Testis (tissue), 3 donors: ENCODE data around the gene PLB1. TPM values are rescaled to one million over a fixed set of nuclear protein-coding genes. Genes with fewer than 3 reads are reported as not detected.
A peak's percentile ranks its signal among the peaks of the same experiment; 100 is the strongest.

Experiments used
- DNase-seq: peaks from one replicate; pipeline ENCODE4 v3.0.0-alpha.2; 2019
- H3K27ac ChIP-seq, 2 donors: fragments of 200-600 bp; sonication (generic); one replicate each; pipeline ENCODE4 v1.5.1; 2019
- H3K27me3 ChIP-seq: fragments of 200-600 bp; sonication (generic); one replicate; pipeline ENCODE4 v1.5.1; 2019
- H3K36me3 ChIP-seq: fragments of 200-600 bp; sonication (generic); one replicate; pipeline ENCODE4 v1.5.1; 2017; ENCODE audit warnings: low read depth; ENCODE audit errors: missing control alignments
- H3K4me1 ChIP-seq: fragments of 200-600 bp; sonication (generic); one replicate; pipeline ENCODE4 v1.5.1; 2019
- H3K4me3 ChIP-seq, 2 donors: fragments of 200-600 bp; sonication (generic); one replicate each; pipeline ENCODE4 v1.5.1; 2017 to 2019
- H3K9me3 ChIP-seq: fragments of 200-600 bp; sonication (generic); one replicate; pipeline ENCODE4 v1.5.1; 2017
- CTCF ChIP-seq, 3 experiments: fragments of 450-650 bp in 2 of 3; fragments of 200-600 bp in 1 of 3; sonication (generic) in 1 of 3; IDR thresholded peaks; one replicate each; pipeline ENCODE4 v1.5.1; 2016 to 2019; ENCODE audit warnings: antibody characterized with exemption in 3 of 3, mild to moderate bottlenecking in 2 of 3, moderate library complexity in 1 of 3
- POLR2A ChIP-seq: fragments of 450-650 bp; IDR thresholded peaks from one replicate; pipeline ENCODE4 v1.6.1; 2017; ENCODE audit warnings: antibody characterized with exemption, mild to moderate bottlenecking, moderate library complexity
- WGBS, 2 donors: methylation state at CpG; one replicate each; pipeline ENCODE4 v1.1.5; 2018; 5-methylcytosine and 5-hydroxymethylcytosine counted together
- intact Hi-C: fragments of 100-400 bp; cut with DNase I; formaldehyde crosslinking; loops from one replicate; pipeline ENCODE4 v1.15.1; 2023; ENCODE audit warnings: low total_unique reads
- polyA plus RNA-seq: library from polyadenylated mRNA; stranded (reverse); fragments of 350-450 nt; fragmentation: Illumina TruSeq; extraction: RNeasy Lipid Tissue Mini Kit (QIAGEN cat#74804); gene quantifications from one replicate; pipeline ENCODE4 v1.2.3, GENCODE V29; 2014; ENCODE audit warnings: low read depth, low replicate concordance; ENCODE audit not compliant: insufficient read depth
- total RNA-seq, 2 donors: library from RNA; depleted of rRNA; stranded (reverse); fragments of >200 nt; gene quantifications; one replicate each; pipeline ENCODE4 v1.2.3, GENCODE V29; 2016

Gene PLB1
- total and polyA plus RNA-seq, 3 donors from 2014 or later: 7.6 to 10.9 (median 10.4) TPM

- Histone ChIP-seq H3K36me3 (no peaks in the 10 kb centered on the region), H3K9me3 (no peaks in the 10 kb centered on the region), H3K27me3 (no peaks in the 10 kb centered on the region), H3K4me1 (peaks cover 59% of the 10 kb centered on the region), H3K27ac (peak overlapping the region; percentile 92 to 94), H3K4me3 (no peak overlapping the region)
- 66 to 70% methylated on average over 2 of the region's 2 CpGs for WGBS, 2 donors
- TF ChIP-seq CTCF (IDR thresholded peaks at IDR 0.05): no peak
- TF ChIP-seq POLR2A: no peak
- intact Hi-C loops: loop anchor here (10.0 kb wide), 1 partner anchor 130 kb away; the partner anchor contains the start of gene PPP1CB
- DNase-seq: no peak
Observed at GRCh38 chr2:28624436-28624792, 128.6 kb downstream of the PLB1 start.

GRCh38 chr2:28624793-28625701 is 129.2 kb downstream of the PLB1 start:
- peaks cover 59% of the 10 kb centered on the region for H3K4me1 ChIP-seq
- DNase-seq: peak; percentile 73
- intact Hi-C loops: loop anchor here (10.0 kb wide), 1 partner anchor 130 kb away; the partner anchor contains the start of gene PPP1CB
- H3K9me3 ChIP-seq: no peaks in the 10 kb centered on the region
- peak overlapping the region; percentile 92 to 94 for H3K27ac ChIP-seq
- TF ChIP-seq CTCF (IDR thresholded peaks at IDR 0.05): no peak
- no peak for TF ChIP-seq POLR2A
- H3K4me3 ChIP-seq: no peak overlapping the region
- H3K27me3 ChIP-seq: no peaks in the 10 kb centered on the region
- H3K36me3 ChIP-seq: no peaks in the 10 kb centered on the region
- WGBS, 2 donors: 43 to 57% methylated on average over 19 of the region's 19 CpGs

- TF ChIP-seq CTCF (IDR thresholded peaks at IDR 0.05): no peak
- TF ChIP-seq POLR2A: no peak
- H3K27me3 ChIP-seq: no peaks in the 10 kb centered on the region
- intact Hi-C loops: loop anchor here (10.0 kb wide), 1 partner anchor 128 kb away; the partner anchor contains the start of gene PPP1CB
- peak overlapping the region; percentile 92 to 94 for H3K27ac ChIP-seq
- H3K4me3 ChIP-seq: no peak overlapping the region
- no peaks in the 10 kb centered on the region for H3K36me3 ChIP-seq
- 69 to 100% methylated on average over 1 to 5 of the region's 5 CpGs for WGBS, 2 donors
- peaks cover 48% of the 10 kb centered on the region for H3K4me1 ChIP-seq
- H3K9me3 ChIP-seq: no peaks in the 10 kb centered on the region
- DNase-seq: no peak
Observed at GRCh38 chr2:28626376-28626775, 130.5 kb downstream of the PLB1 start.

GRCh38 chr2:28626891-28627421 is 131.1 kb downstream of the PLB1 start:
- peaks cover 43% of the 10 kb centered on the region for H3K4me1 ChIP-seq
- DNase-seq: peak; percentile 63
- no peaks in the 10 kb centered on the region for H3K9me3 ChIP-seq
- WGBS, 2 donors: 57 to 59% methylated on average over 7 of the region's 7 CpGs
- no peak overlapping the region for H3K4me3 ChIP-seq
- H3K27ac ChIP-seq: peak overlapping the region; percentile 92 to 94
- no peaks in the 10 kb centered on the region for H3K27me3 ChIP-seq
- intact Hi-C loops: loop anchor here (10.0 kb wide), 1 partner anchor 128 kb away; the partner anchor contains the start of gene PPP1CB
- H3K36me3 ChIP-seq: no peaks in the 10 kb centered on the region
- TF ChIP-seq CTCF (IDR thresholded peaks at IDR 0.05) (no peak), POLR2A (no peak)
